ENCODE results near the gene AHSG.
"Not testable (repeated sequence)": the region's sequence is repeated elsewhere in the genome, so short reads cannot be mapped to it uniquely, and the experiment has no call there.

Gene AHSG

GRCh38 chr3:186618318-186618938 is 5.6 kb downstream of the AHSG start:
- no peak for DNase-seq (ENCODE audit: low read depth in 2 of 2)

GRCh38 chr3:186619787-186620212 is 6.9 kb downstream of the AHSG start:
- DNase-seq (ENCODE audit: low read depth in 2 of 2), result no peak

- DNase-seq (ENCODE audit: low read depth in 2 of 2), result no peak
Observed at GRCh38 chr3:186620213-186621092, 7.6 kb downstream of the AHSG start.

- DNase-seq (ENCODE audit: low read depth in 2 of 2), result no peak
Observed at GRCh38 chr3:186621894-186622650, 9.2 kb downstream of the AHSG start.

- no peak for DNase-seq (ENCODE audit: low read depth in 2 of 2)
Observed at GRCh38 chr3:186622651-186623310, 9.9 kb downstream of the AHSG start.

GRCh38 chr3:186624598-186624997 is 11.7 kb downstream of the AHSG start:
- no peak for DNase-seq (ENCODE audit: low read depth in 2 of 2)

- no peak for DNase-seq (ENCODE audit: low read depth in 2 of 2)
Observed at GRCh38 chr3:186625600-186626042, 12.8 kb downstream of the AHSG start.

- no peak for DNase-seq (ENCODE audit: low read depth in 2 of 2)
Observed at GRCh38 chr3:186626254-186626847, 13.5 kb downstream of the AHSG start.

GRCh38 chr3:186627852-186628414 is 15.1 kb downstream of the AHSG start:
- DNase-seq (ENCODE audit: low read depth in 2 of 2), result no peak

- no peak for DNase-seq (ENCODE audit: low read depth in 2 of 2)
Observed at GRCh38 chr3:186628756-186629155, 15.9 kb downstream of the AHSG start.

- DNase-seq (ENCODE audit: low read depth in 2 of 2), result no peak
Observed at GRCh38 chr3:186630950-186631641, 18.2 kb downstream of the AHSG start.

GRCh38 chr3:186633481-186633880 is 20.6 kb downstream of the AHSG start:
- no peak for DNase-seq (ENCODE audit: low read depth in 2 of 2)

- not testable (repeated sequence) for DNase-seq (ENCODE audit: low read depth in 2 of 2)
Observed at GRCh38 chr3:186634207-186634606, 21.3 kb downstream of the AHSG start.

- DNase-seq (ENCODE audit: low read depth in 2 of 2), result no peak
Observed at GRCh38 chr3:186635532-186635931, 22.7 kb downstream of the AHSG start.

GRCh38 chr3:186636536-186636935 is 23.7 kb downstream of the AHSG start:
- DNase-seq (ENCODE audit: low read depth in 2 of 2), result no peak

GRCh38 chr3:186637686-186638085 is 24.8 kb downstream of the AHSG start:
- no peak for DNase-seq (ENCODE audit: low read depth in 2 of 2)

- no peak for DNase-seq (ENCODE audit: low read depth in 2 of 2)
Observed at GRCh38 chr3:186638259-186638658, 25.4 kb downstream of the AHSG start.

- no peak for DNase-seq (ENCODE audit: low read depth in 2 of 2)
Observed at GRCh38 chr3:186639778-186640472, 27.1 kb downstream of the AHSG start, which contains the start of gene FETUB. TSS of gene FETUB (plus strand) at chr3:186640399. CDS start at chr3:186640461, 62 bp downstream.

- no peak for DNase-seq (ENCODE audit: low read depth in 2 of 2)
Observed at GRCh38 chr3:186640473-186640818, 27.6 kb downstream of the AHSG start.

- no peak for DNase-seq (ENCODE audit: low read depth in 2 of 2)
Observed at GRCh38 chr3:186640929-186641328, 28.1 kb downstream of the AHSG start.

Data from stimulated activated CD8-positive, alpha-beta memory T cell treated with anti-CD3 and anti-CD28 coated beads, Interleukin-2, amount 100 ng/mL, for 1 hour (primary cell).